Measurements from ENCODE around the gene SIM2. TPM values are rescaled to one million over a fixed set of nuclear protein-coding genes. Genes with fewer than 3 reads are reported as not detected.

SIM2 gene
- 0.17 TPM in 1 of 2 replicates, not detected in the other for total RNA-seq

GRCh38 chr21:36698981-36699545 lies at the start of gene SIM2:
SIM2 (plus strand) TSS chr21:36699115; CDS start chr21:36699747, 632 bp downstream.

Other genes starting within 250 kb of the SIM2 start
- not detected in 2 replicates for gene CLDN14, start 219.0 kb upstream of the SIM2 start, total RNA-seq

All from smooth muscle cell of trachea (primary cell).